HepG2 (cell line): Measurements from ENCODE around the gene IMPDH1. TPM values are rescaled to one million over a fixed set of nuclear protein-coding genes. Genes with fewer than 3 reads are reported as not detected.

Source experiments
- ASH2L ChIP-seq: fragments of 300-600, 200-600 bp; sonication (generic); IDR thresholded peaks from 2 replicates; pipeline ENCODE4 v1.7.0; 2017; ENCODE audit warnings: low read depth, mild to moderate bottlenecking, moderate library complexity, mixed read lengths, low read length; ENCODE audit not compliant: insufficient read length
- BCL6 ChIP-seq: IDR thresholded peaks from 2 replicates; pipeline ENCODE4 v1.6.1; 2016; ENCODE audit warnings: missing genetic modification reagents, missing compliant biosample characterization
- EP300 ChIP-seq, 3 experiments: sonication (generic) in 1 of 3; formaldehyde crosslinking in 1 of 3; IDR thresholded peaks; 2 replicates each; pipeline versions ENCODE4 v1.5.1 to v1.6.1; 2011 to 2020; ENCODE audit warnings: low read depth in 2 of 3, low read length in 2 of 3, borderline replicate concordance in 1 of 3, improper control_type of control experiment in 1 of 3, mild to moderate bottlenecking in 1 of 3, missing genetic modification reagents in 1 of 3, moderate library complexity in 1 of 3
- FOSL1 ChIP-seq: sonication (generic); formaldehyde crosslinking; IDR thresholded peaks from 2 replicates; pipeline ENCODE4 v1.9.0; 2021; ENCODE audit warnings: missing genetic modification reagents, borderline replicate concordance
- FOXA3 ChIP-seq: IDR thresholded peaks from 2 replicates; pipeline ENCODE4 v1.6.1; 2016; ENCODE audit warnings: missing genetic modification reagents, missing compliant biosample characterization
- FOXP1 ChIP-seq, 2 experiments: fragments of 450-650 bp in 1 of 2; IDR thresholded peaks; 2 replicates each; pipeline ENCODE4 v1.6.1; 2017 to 2018; ENCODE audit warnings: antibody characterized with exemption in 1 of 2
- GATAD2A ChIP-seq: IDR thresholded peaks from 2 replicates; pipeline ENCODE4 v1.6.1; 2016
- KDM5B ChIP-seq: sonication (generic); formaldehyde crosslinking; IDR thresholded peaks from 2 replicates; pipeline ENCODE4 v1.4.0; 2020; ENCODE audit warnings: missing genetic modification reagents, mild to moderate bottlenecking, borderline replicate concordance
- RXRB ChIP-seq: IDR thresholded peaks from 2 replicates; pipeline ENCODE4 v1.6.1; 2016; ENCODE audit warnings: borderline replicate concordance, missing genetic modification reagents, missing compliant biosample characterization
- SAP130 ChIP-seq: IDR thresholded peaks from 2 replicates; pipeline ENCODE4 v1.6.1; 2016; ENCODE audit warnings: low read depth
- SMAD3 ChIP-seq: sonication (generic); formaldehyde crosslinking; IDR thresholded peaks from 2 replicates; pipeline ENCODE4 v1.4.0; 2020; ENCODE audit warnings: missing genetic modification reagents
- polyA plus RNA-seq, 8 experiments: library from polyadenylated mRNA; depleted of rRNA in 3 of 8; stranded (reverse) in 7 of 8; unstranded in 1 of 8; fragments of >200 nt; fragmentation: Illumina TruSeq in 4 of 8; extraction: Trizol in 4 of 8; gene quantifications; 2 replicates each; pipeline versions ENCODE4 v1.2.1 to v1.2.3, GENCODE V29; 2011 to 2016; ENCODE audit warnings: low read depth in 4 of 8, missing spikeins in 1 of 8, mixed read lengths in 1 of 8; ENCODE audit not compliant: insufficient read depth in 1 of 8
- total RNA-seq, 5 experiments: library from RNA; depleted of rRNA; stranded (reverse); fragments of >200 nt; fragmentation: Illumina TruSeq; extraction: Trizol; gene quantifications; 2 replicates each; pipeline ENCODE4 v1.2.3, GENCODE V29; 2016; ENCODE audit warnings: low read depth in 1 of 5
- TF ChIP-seq, protein P1 (sequence below): IDR thresholded peaks from 2 replicates; pipeline ENCODE4 v1.4.0; 2020; ENCODE audit warnings: mild to moderate bottlenecking, missing genetic modification reagents

The IMPDH1 gene
- total and polyA plus RNA-seq, 2 of the 13 experiments (the other 11 are each of a cell fraction or from before 2014, with no cell fraction given): 22.8 to 34.0 TPM

DNA sequence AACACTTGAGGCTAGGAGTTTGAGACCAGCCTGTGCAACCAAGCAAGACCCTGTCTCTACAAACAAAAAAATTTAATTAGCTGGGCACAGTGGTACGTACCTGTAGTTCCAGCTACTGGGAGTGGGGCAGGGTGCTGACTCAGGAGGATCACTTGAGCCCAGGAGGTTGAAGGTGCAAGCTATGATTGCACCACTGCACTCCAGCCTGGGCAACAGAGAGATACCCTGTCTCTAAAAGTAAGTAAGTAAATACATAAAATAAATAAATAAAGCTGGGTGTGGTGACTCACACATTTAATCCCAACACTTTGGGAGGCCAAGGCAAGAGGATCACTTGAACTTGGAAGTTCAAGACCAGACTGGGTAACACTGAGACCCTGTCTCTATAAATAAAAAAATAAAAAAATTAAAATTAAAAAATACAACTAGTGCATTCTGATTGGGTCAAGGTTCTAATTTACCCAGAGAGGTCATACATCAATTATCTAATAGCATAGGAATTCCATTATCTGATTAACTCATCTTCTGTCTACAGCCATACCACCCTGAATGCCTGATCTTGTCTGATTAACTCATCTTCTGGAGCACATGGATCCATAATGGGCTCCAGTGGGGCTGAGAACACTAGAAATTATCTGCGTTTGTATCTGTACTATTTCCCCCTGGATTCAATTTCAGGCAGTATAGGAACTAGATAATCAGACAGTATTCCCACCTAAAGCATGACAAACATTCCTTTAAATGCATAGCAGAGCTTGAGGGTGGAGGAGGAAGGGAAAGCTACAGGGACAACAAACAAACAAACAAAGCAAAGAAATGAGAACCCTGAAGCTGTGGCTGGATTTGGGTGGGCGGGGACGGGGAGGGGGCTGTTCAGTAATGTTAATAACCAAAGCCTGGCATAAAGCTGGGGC, 24.9 kb upstream of the IMPDH1 start (continued):
- TF ChIP-seq KDM5B (CRISPR knock-in tag) (no peak), SMAD3 (CRISPR knock-in tag) (no peak), EP300 (IDR thresholded peaks at IDR 0.05; ENCODE audit: low read depth in 2 of 2, low read length in 2 of 2) (0 out of 4 replicates have a peak, but pooled peaks of 1 of the 2 experiments have one; percentile 37), EP300 (CRISPR knock-in tag; IDR thresholded peaks at IDR 0.05; ENCODE audit: borderline replicate concordance) (no peak), RXRB (CRISPR knock-in tag) (0 out of 2 replicates have a peak, but pooled peaks have one; percentile 10), ASH2L (no peak), FOXA3 (CRISPR knock-in tag) (peak; percentile 48; the same call in 1 of the 2 replicates), SAP130 (CRISPR knock-in tag) (peak; percentile 43; the same call in 1 of the 2 replicates), FOSL1 (CRISPR knock-in tag) (peak; percentile 39; the same call in 1 of the 2 replicates), BCL6 (CRISPR knock-in tag) (0 out of 2 replicates have a peak, but pooled peaks have one; percentile 16), GATAD2A (CRISPR knock-in tag) (peak; percentile 54), FOXP1 (IDR thresholded peaks at IDR 0.05) (no peak), FOXP1 (CRISPR knock-in tag; IDR thresholded peaks at IDR 0.05) (peak; percentile 75)
- TF ChIP-seq, protein P1, sequence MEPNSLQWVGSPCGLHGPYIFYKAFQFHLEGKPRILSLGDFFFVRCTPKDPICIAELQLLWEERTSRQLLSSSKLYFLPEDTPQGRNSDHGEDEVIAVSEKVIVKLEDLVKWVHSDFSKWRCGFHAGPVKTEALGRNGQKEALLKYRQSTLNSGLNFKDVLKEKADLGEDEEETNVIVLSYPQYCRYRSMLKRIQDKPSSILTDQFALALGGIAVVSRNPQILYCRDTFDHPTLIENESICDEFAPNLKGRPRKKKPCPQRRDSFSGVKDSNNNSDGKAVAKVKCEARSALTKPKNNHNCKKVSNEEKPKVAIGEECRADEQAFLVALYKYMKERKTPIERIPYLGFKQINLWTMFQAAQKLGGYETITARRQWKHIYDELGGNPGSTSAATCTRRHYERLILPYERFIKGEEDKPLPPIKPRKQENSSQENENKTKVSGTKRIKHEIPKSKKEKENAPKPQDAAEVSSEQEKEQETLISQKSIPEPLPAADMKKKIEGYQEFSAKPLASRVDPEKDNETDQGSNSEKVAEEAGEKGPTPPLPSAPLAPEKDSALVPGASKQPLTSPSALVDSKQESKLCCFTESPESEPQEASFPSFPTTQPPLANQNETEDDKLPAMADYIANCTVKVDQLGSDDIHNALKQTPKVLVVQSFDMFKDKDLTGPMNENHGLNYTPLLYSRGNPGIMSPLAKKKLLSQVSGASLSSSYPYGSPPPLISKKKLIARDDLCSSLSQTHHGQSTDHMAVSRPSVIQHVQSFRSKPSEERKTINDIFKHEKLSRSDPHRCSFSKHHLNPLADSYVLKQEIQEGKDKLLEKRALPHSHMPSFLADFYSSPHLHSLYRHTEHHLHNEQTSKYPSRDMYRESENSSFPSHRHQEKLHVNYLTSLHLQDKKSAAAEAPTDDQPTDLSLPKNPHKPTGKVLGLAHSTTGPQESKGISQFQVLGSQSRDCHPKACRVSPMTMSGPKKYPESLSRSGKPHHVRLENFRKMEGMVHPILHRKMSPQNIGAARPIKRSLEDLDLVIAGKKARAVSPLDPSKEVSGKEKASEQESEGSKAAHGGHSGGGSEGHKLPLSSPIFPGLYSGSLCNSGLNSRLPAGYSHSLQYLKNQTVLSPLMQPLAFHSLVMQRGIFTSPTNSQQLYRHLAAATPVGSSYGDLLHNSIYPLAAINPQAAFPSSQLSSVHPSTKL (CRISPR knock-in tag): peak; percentile 53
